ENCODE data around the gene SCT.

Gene SCT

DNA sequence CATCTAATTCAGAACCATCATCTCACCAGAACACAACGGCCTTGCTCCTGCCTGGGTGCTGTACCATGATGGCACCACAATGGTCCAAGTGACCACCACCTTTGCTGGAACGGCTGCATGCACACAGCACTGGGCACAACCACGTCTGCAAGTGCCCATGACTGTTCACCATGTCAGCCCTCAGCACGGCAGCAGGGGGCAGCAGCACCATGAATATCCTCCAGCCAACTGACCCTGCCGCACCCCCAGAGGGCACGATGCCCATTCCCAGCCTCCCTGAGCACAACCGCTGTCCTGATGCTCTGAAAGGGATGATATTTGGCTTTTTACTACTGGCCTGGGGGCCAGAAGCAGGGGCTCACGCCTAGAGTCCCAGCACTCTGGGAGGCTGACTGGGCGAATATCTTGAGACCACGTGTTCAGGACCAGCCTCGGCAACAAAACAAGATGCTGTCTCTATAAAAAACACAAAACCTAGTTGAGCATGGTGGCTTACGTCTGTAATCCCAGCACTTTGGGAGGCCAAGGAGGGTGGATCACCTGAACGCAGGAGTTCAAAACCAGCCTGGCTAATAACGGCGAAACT, 35.8 kb upstream of the SCT start:
- Histone ChIP-seq H4K8ac (ENCODE audit: low read depth, low read length) (no peak overlapping the region), H2AK5ac (ENCODE audit: low read length) (no peak overlapping the region), H2BK120ac (ENCODE audit: low read depth, low read length) (no peak overlapping the region), H3K18ac (ENCODE audit: low read length) (no peak overlapping the region), H3K4ac (ENCODE audit: low read depth, low read length) (no peak overlapping the region), H3K79me1 (ENCODE audit: low read length) (peaks cover 2% of the 10 kb centered on the region), H2BK15ac (replicated peaks; ENCODE audit: low read depth) (no peak overlapping the region), H3K36me3 (ENCODE audit: control insufficient read depth, insufficient read depth, low read length) (peaks cover 3% of the 10 kb centered on the region), H3K27me3 (ENCODE audit: insufficient read depth, low read length, poor library complexity) (no peaks in the 10 kb centered on the region), H3K9ac (ENCODE audit: low read length) (no peak overlapping the region), H3K4me2 (ENCODE audit: low read length) (no peak overlapping the region), H2BK5ac (ENCODE audit: low read length) (no peak overlapping the region), H3K23ac (ENCODE audit: low read length) (no peak overlapping the region), H3K79me2 (ENCODE audit: control insufficient read depth, insufficient read depth, low read length) (peaks cover 2% of the 10 kb centered on the region), H4K5ac (ENCODE audit: low read length) (no peak overlapping the region), H3K4me3 (ENCODE audit: low read length) (no peak overlapping the region), H3K27ac (ENCODE audit: low read depth, low read length) (no peak overlapping the region), H3K4me1 (ENCODE audit: control insufficient read depth, low read depth, low read length) (no peaks in the 10 kb centered on the region), H3K56ac (ENCODE audit: low read length) (no peak overlapping the region)
- DNase-seq: peak; percentile 54
- no CpG with 5 or more reads among the region's 15 CpGs for WGBS (ENCODE audit: extremely low coverage, insufficient coverage, low lambda C conversion rate)

- Histone ChIP-seq H3K4me3 (ENCODE audit: low read length) (no peak overlapping the region), H3K4ac (ENCODE audit: low read depth, low read length) (no peak overlapping the region), H3K4me1 (ENCODE audit: control insufficient read depth, low read depth, low read length) (no peaks in the 10 kb centered on the region), H4K8ac (ENCODE audit: low read depth, low read length) (no peak overlapping the region), H2BK5ac (ENCODE audit: low read length) (no peak overlapping the region), H4K5ac (ENCODE audit: low read length) (no peak overlapping the region), H3K9ac (ENCODE audit: low read length) (no peak overlapping the region), H2AK5ac (ENCODE audit: low read length) (no peak overlapping the region), H3K36me3 (ENCODE audit: control insufficient read depth, insufficient read depth, low read length) (peaks cover 3% of the 10 kb centered on the region), H3K4me2 (ENCODE audit: low read length) (no peak overlapping the region), H3K79me2 (ENCODE audit: control insufficient read depth, insufficient read depth, low read length) (peaks cover 2% of the 10 kb centered on the region), H2BK120ac (ENCODE audit: low read depth, low read length) (no peak overlapping the region), H3K27ac (ENCODE audit: low read depth, low read length) (no peak overlapping the region), H3K27me3 (ENCODE audit: insufficient read depth, low read length, poor library complexity) (no peaks in the 10 kb centered on the region), H3K79me1 (ENCODE audit: low read length) (peaks cover 2% of the 10 kb centered on the region), H3K23ac (ENCODE audit: low read length) (no peak overlapping the region), H3K18ac (ENCODE audit: low read length) (no peak overlapping the region), H2BK15ac (replicated peaks; ENCODE audit: low read depth) (no peak overlapping the region), H3K56ac (ENCODE audit: low read length) (no peak overlapping the region)
- DNase-seq: no peak
- WGBS (ENCODE audit: extremely low coverage, insufficient coverage, low lambda C conversion rate): no CpG with 5 or more reads among the region's 19 CpGs
Observed at GRCh38 chr11:660681-661444, 33.9 kb upstream of the SCT start.

GRCh38 chr11:660281-660680, 33.3 kb upstream of the SCT start:
- no peak overlapping the region for H2BK5ac ChIP-seq (ENCODE audit: low read length)
- H3K4me1 ChIP-seq (ENCODE audit: control insufficient read depth, low read depth, low read length): no peaks in the 10 kb centered on the region
- H2BK120ac ChIP-seq (ENCODE audit: low read depth, low read length): no peak overlapping the region
- no peak overlapping the region for H3K56ac ChIP-seq (ENCODE audit: low read length)
- H2AK5ac ChIP-seq (ENCODE audit: low read length): no peak overlapping the region
- peaks cover 2% of the 10 kb centered on the region for H3K79me1 ChIP-seq (ENCODE audit: low read length)
- H3K23ac ChIP-seq (ENCODE audit: low read length): no peak overlapping the region
- H3K79me2 ChIP-seq (ENCODE audit: control insufficient read depth, insufficient read depth, low read length): peaks cover 2% of the 10 kb centered on the region
- H3K9ac ChIP-seq (ENCODE audit: low read length): no peak overlapping the region
- H3K27ac ChIP-seq (ENCODE audit: low read depth, low read length): no peak overlapping the region
- no peak for DNase-seq
- H4K8ac ChIP-seq (ENCODE audit: low read depth, low read length): no peak overlapping the region
- H3K18ac ChIP-seq (ENCODE audit: low read length): no peak overlapping the region
- H2BK15ac ChIP-seq (replicated peaks; ENCODE audit: low read depth): no peak overlapping the region
- no peaks in the 10 kb centered on the region for H3K27me3 ChIP-seq (ENCODE audit: insufficient read depth, low read length, poor library complexity)
- no peaks in the 10 kb centered on the region for H3K36me3 ChIP-seq (ENCODE audit: control insufficient read depth, insufficient read depth, low read length)
- WGBS (ENCODE audit: extremely low coverage, insufficient coverage, low lambda C conversion rate): no CpG with 5 or more reads among the region's 19 CpGs
- no peak overlapping the region for H4K5ac ChIP-seq (ENCODE audit: low read length)
- no peak overlapping the region for H3K4me3 ChIP-seq (ENCODE audit: low read length)
- no peak overlapping the region for H3K4me2 ChIP-seq (ENCODE audit: low read length)
- H3K4ac ChIP-seq (ENCODE audit: low read depth, low read length): no peak overlapping the region

DNA sequence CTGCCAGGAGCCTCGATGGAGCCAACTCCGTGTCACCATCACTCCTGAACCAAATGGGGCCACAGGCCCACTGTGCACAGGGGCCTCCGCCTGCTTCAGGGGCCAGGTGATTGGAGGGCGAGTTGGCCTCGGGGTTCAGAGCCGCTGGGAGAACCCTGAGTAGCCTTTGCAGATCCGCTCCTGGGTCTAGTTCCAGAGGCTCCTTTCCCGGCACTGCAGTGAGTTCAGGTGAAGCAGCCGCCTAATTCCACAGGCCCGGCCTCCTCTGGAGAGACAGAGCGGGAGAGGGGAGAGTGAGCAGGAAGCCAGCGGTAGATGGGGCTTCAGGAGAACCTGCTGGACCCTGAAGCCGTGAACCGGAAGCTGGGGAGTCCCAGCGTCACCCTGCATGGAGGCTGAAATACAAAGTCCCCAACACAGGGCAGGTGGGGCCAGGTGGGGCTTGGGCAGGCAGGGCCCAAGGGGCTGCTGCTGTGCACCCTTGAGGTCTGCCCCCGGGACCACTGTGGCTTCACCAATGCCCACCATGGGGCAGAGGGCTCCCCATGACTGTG, 32.6 kb upstream of the SCT start:
- no CpG with 5 or more reads among the region's 16 CpGs for WGBS (ENCODE audit: extremely low coverage, insufficient coverage, low lambda C conversion rate)

DNA sequence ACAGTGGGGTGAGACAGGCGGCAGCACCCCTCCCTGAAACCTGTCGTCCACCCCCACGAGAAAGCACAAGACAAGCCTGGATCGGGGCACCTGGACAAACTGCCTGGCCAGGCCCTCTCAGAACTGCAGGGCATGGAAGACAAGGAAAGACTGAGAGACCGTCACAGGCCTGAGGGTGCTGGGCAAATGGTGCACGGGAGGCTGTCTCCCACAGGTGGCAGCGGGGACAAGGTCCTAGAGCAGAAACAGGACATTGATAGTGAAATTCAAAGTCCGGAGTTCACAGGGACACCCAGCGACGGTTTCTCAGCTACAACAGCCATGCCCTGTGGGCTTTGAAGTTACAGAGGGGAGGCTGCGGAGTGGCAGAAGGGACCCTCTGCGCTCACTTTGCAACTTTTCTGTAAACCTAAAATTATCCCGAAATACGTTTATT, 30.7 kb upstream of the SCT start:
- Histone ChIP-seq H3K4ac (ENCODE audit: low read depth, low read length) (no peak overlapping the region), H3K23ac (ENCODE audit: low read length) (no peak overlapping the region), H3K36me3 (ENCODE audit: control insufficient read depth, insufficient read depth, low read length) (no peaks in the 10 kb centered on the region), H2AK5ac (ENCODE audit: low read length) (no peak overlapping the region), H3K27ac (ENCODE audit: low read depth, low read length) (no peak overlapping the region), H2BK5ac (ENCODE audit: low read length) (no peak overlapping the region), H3K18ac (ENCODE audit: low read length) (no peak overlapping the region), H3K9ac (ENCODE audit: low read length) (no peak overlapping the region), H2BK15ac (replicated peaks; ENCODE audit: low read depth) (no peak overlapping the region), H3K56ac (ENCODE audit: low read length) (no peak overlapping the region), H4K8ac (ENCODE audit: low read depth, low read length) (no peak overlapping the region), H3K4me2 (ENCODE audit: low read length) (no peak overlapping the region), H3K79me1 (ENCODE audit: low read length) (peaks cover 2% of the 10 kb centered on the region), H4K5ac (ENCODE audit: low read length) (no peak overlapping the region), H3K4me3 (ENCODE audit: low read length) (no peak overlapping the region), H3K4me1 (ENCODE audit: control insufficient read depth, low read depth, low read length) (no peaks in the 10 kb centered on the region), H3K79me2 (ENCODE audit: control insufficient read depth, insufficient read depth, low read length) (peaks cover 2% of the 10 kb centered on the region), H3K27me3 (ENCODE audit: insufficient read depth, low read length, poor library complexity) (no peaks in the 10 kb centered on the region), H2BK120ac (ENCODE audit: low read depth, low read length) (no peak overlapping the region)
- no CpG with 5 or more reads among the region's 14 CpGs for WGBS (ENCODE audit: extremely low coverage, insufficient coverage, low lambda C conversion rate)
- DNase-seq: no peak

More for the DNA sequence above, 32.6 kb upstream of the SCT start:
- H3K27ac ChIP-seq (ENCODE audit: low read depth, low read length): no peak overlapping the region
- H3K79me1 ChIP-seq (ENCODE audit: low read length): peaks cover 2% of the 10 kb centered on the region
- H3K23ac ChIP-seq (ENCODE audit: low read length): no peak overlapping the region
- H3K36me3 ChIP-seq (ENCODE audit: control insufficient read depth, insufficient read depth, low read length): no peaks in the 10 kb centered on the region
- H3K18ac ChIP-seq (ENCODE audit: low read length): no peak overlapping the region
- H4K8ac ChIP-seq (ENCODE audit: low read depth, low read length): no peak overlapping the region
- no peak overlapping the region for H3K4ac ChIP-seq (ENCODE audit: low read depth, low read length)
- DNase-seq: no peak
- no peak overlapping the region for H2BK120ac ChIP-seq (ENCODE audit: low read depth, low read length)
- H3K4me3 ChIP-seq (ENCODE audit: low read length): no peak overlapping the region
- H3K27me3 ChIP-seq (ENCODE audit: insufficient read depth, low read length, poor library complexity): no peaks in the 10 kb centered on the region
- H3K9ac ChIP-seq (ENCODE audit: low read length): no peak overlapping the region
- H3K79me2 ChIP-seq (ENCODE audit: control insufficient read depth, insufficient read depth, low read length): peaks cover 2% of the 10 kb centered on the region
- H3K4me2 ChIP-seq (ENCODE audit: low read length): no peak overlapping the region
- no peak overlapping the region for H2BK15ac ChIP-seq (replicated peaks; ENCODE audit: low read depth)
- no peak overlapping the region for H2AK5ac ChIP-seq (ENCODE audit: low read length)
- H2BK5ac ChIP-seq (ENCODE audit: low read length): no peak overlapping the region
- no peaks in the 10 kb centered on the region for H3K4me1 ChIP-seq (ENCODE audit: control insufficient read depth, low read depth, low read length)
- no peak overlapping the region for H4K5ac ChIP-seq (ENCODE audit: low read length)
- H3K56ac ChIP-seq (ENCODE audit: low read length): no peak overlapping the region
